ENCODE measurements around the gene INTS1.

Gene INTS1

GRCh38 chr7:1503816-1504775 is at the start of gene INTS1:
TSS of gene INTS1 (minus strand) at chr7:1504389. CDS start at chr7:1503960, 429 bp downstream.
- DNase-seq (ENCODE audit: low read depth), result peak; percentile 50

GRCh38 chr7:1553512-1554210 is 49.5 kb upstream of the INTS1 start:
- no peak for DNase-seq (ENCODE audit: low read depth)

GRCh38 chr7:1552200-1552599 is 48.0 kb upstream of the INTS1 start:
- DNase-seq (ENCODE audit: low read depth), result no peak

DNA sequence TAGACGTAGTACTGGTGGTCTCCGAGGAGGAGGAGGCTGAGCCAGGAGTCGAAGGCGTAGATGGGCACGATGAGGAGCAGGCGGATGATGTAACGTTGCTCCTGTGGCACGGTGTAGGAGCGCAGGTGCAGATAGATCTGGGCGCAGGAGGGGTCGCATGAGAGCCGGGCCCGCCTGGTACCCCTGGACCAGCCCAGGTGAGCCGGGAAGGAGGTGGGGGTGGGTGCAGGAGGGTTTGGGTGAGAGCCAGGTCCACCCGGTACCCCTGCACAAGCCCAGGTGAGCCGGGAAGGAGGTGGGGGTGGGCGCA is 46.6 kb upstream of the INTS1 start:
- DNase-seq (ENCODE audit: low read depth), result no peak

DNA sequence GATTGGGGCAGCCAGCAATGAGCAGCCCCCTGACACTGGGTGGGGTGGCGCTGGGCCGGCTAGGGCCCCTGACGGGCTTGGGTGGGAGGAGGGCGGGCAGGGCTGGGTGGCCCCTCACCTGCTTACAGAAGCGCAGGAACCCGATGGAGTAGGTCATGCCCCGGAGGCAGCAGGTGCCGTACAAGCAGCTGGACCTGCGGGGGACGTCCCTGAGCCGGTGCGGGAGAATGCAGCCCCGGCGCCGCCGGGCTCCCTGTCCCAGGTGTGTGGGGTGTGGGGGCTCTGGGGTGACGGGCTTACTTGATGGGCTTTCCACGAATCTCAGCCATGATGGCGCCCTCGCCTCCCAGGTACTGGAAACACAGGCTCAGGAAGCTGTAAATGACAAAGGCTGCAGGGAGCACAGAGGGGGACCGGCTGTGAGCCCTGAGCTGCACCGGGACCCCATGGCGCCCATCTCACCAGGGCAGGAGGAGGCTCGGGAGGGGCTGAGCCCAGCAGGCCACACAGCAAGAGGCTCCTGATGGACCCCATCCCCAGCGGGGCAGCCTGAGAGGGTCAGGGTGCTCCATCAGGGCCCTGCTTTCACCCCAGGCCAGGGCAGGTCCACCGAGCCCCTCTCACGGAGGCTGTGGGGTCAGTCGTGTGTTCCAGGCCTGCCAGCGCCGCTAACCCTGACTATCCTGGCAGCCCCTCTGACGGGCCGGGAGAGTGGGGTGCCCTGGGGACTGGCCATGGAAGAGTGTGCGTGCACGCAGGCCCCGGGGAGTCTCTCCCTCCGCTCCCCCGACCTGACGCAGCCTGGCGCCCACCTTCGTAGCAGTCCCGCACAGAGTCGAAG is 46.0 kb upstream of the INTS1 start:
- DNase-seq (ENCODE audit: low read depth), result no peak

GRCh38 chr7:1549357-1550004 is 45.3 kb upstream of the INTS1 start:
- DNase-seq (ENCODE audit: low read depth), result no peak

- DNase-seq (ENCODE audit: low read depth), result no peak
Observed at GRCh38 chr7:1548944-1549343, 44.8 kb upstream of the INTS1 start.

DNA sequence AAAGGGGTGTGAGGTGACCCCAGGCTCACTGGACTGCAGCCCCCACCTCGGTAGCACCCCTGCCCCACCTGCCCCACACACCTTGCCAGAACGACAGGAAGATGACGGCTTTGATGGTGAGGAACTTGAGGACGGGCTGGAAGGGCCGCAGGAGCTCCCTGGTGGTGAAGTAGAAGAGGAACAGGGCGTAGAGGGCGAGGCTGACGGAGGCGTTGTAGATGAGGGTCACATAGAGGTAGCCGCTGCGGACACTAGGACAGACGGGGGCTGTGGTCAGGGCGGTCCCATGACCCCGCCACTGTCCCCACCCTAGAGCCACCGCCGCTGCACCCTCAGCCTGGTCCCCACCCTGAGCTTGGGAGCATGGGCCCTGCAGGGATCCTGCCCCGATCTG is 44.2 kb upstream of the INTS1 start:
- DNase-seq (ENCODE audit: low read depth), result no peak

- no peak for DNase-seq (ENCODE audit: low read depth)
Observed at GRCh38 chr7:1547777-1548437, 43.7 kb upstream of the INTS1 start.

DNA sequence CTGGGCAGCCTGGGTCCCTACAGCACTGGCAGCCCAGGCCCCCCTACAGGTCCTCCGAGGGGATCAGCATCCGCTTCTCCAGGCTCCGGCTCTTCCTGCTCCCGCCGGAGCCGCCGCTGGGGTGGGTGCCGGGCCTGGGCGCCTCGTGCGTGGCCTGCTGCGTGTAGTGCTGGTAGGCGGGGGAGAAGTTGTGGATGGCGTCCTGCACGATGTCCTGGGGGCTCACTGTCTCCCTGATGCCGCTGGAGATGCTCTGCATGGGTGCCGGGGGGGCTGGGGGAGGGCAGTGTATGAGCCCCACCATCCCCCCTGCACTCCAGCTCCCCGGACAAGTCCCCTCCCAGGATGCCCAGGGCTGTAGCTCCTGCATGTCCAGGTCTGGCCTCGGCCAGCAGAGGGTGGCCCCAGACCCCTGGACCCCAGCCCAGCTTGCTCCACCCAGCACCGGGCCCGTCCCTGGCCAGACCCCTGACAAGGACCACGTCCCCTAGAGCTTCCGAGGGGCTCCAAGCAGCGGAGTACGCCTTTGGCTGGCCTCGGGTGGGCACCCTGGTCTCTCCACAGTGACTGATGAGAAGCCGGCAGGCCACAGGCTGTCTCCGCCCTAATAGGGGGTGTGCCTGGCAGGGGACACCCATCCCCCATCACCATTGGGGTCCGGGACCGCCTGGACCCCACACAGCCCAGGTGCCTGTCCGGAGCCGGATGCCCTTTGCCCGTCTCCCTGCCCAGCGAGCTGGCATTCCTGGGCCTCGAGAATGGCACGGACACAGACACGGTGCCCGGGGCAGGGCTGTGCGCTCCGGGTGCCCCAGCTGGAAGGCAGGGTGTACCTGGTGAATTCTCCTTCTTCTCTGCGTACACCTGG is 43.0 kb upstream of the INTS1 start:
- DNase-seq (ENCODE audit: low read depth), result no peak

GRCh38 chr7:1546274-1546908 is 42.2 kb upstream of the INTS1 start:
- DNase-seq (ENCODE audit: low read depth), result no peak

GRCh38 chr7:1545417-1546246 is 41.4 kb upstream of the INTS1 start:
- DNase-seq (ENCODE audit: low read depth), result no peak

- no peak for DNase-seq (ENCODE audit: low read depth)
Observed at GRCh38 chr7:1544896-1545416, 40.8 kb upstream of the INTS1 start.

DNA sequence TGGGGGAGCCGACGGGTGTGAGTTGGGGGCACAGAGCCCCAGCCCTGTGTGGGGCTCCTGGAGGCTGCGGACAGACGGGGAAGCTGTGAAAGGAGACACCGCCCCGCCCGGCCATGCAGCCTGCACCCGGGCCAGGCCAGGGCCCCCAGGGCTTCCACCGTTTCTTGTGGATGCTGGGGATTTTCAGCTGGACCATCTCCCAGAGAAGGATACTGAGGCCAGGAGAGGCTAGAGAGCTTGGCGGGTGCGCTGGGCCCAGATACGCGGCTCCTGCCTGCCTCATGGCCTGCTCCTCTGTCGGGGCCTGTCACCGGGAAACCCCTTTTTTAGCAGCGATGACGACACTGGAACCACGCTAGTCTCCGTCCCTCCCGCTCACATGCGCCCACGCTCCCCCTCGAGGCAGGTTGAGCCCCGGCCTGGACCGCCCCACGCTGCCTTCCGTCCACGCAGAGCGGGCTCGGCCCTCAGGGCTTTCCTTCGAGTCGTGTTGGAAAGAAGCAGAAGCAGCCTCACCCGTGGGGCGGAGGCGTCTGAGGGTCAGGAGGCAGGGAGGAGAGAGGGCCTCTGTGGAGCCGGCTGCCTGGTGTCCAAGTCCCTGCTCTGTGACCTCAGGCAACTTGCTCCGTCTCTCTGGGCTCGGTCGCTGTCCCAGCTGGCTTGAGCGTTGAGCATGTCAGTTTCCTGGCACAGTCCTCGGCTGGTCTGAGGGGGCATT is 40.1 kb upstream of the INTS1 start:
- no peak for DNase-seq (ENCODE audit: low read depth)

DNA sequence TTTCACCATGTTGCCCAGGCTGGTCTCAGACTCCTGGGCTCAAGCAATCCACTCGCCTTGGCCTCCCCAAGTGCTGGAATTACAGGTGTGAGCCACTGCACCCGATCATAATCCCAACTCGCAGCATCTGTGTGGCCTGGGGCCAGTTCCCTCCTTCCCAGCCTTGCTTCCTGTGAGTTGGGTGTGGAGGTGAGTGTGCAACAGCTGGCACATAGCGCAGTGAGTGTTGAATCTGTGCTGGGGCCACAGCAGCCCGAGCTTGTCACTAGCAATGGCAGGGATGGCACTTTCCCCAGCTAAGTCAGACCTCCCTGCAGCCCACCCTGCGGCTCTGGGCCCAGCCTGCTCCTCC is 39.6 kb upstream of the INTS1 start:
- DNase-seq (ENCODE audit: low read depth), result no peak

GRCh38 chr7:1542841-1543747 is 38.9 kb upstream of the INTS1 start:
- DNase-seq (ENCODE audit: low read depth), result no peak

DNA sequence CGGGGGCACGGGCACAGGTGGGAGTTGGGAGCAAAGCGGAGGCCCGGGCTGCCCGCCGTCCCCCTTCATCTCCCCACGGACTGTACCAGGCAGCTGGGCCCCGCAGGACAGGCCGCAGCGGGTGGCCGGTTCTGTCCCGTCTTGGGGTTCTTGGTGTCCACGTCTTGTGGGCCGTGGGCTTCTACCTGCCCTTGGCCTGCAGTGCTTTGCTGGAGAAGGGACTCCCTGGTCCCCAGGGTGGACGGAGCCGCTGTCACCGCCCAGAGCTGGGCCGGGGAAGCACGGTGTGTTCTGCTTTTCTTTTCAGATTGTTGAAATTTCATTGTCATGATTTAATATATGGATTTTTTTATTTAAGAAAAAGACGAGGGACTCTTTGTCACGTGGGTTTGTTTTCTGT is 38.1 kb upstream of the INTS1 start:
- DNase-seq (ENCODE audit: low read depth), result no peak
